Spleen (tissue), 7 donors: ENCODE data around the gene CDCA8.

Experiments used
- CTCF ChIP-seq, 11 experiments: fragments of 200-600 bp in 7 of 11; fragments of 450-650 bp in 4 of 11; sonication (generic) in 4 of 11; IDR thresholded peaks in 8 of 11; conservative IDR thresholded peaks in 3 of 11; 1 replicate in 7 of 11; 2 replicates in 4 of 11; pipeline versions ENCODE4 v1.4.0 to v1.8.0; 2016 to 2021; ENCODE audit warnings: antibody characterized with exemption in 11 of 11, inconsistent platforms in 4 of 11, mild to moderate bottlenecking in 1 of 11
- POLR2A ChIP-seq, 3 donors: fragments of 450-650 bp; IDR thresholded peaks; one replicate each; pipeline ENCODE4 v1.5.1; 2017; ENCODE audit warnings: antibody characterized with exemption in 3 of 3, mild to moderate bottlenecking in 1 of 3
- donor health status: DM: no; HTN: no; CAD: no; lungs with moderate emphysema.
- donor health status: DM: no; HTN: no; CAD: no.
- donor health status: DM: no; HTN: no; CAD: no.

- TF ChIP-seq CTCF (IDR thresholded peaks at IDR 0.05 in 8 of 11, conservative IDR thresholded peaks at IDR 0.05 in 3 of 11), result no peak
- no peak for TF ChIP-seq POLR2A (IDR thresholded peaks at IDR 0.05)
Observed at GRCh38 chr1:37655274-37655673, 37.0 kb upstream of the CDCA8 start.
